K562 (cell line): Measurements from ENCODE around the gene ACAP3. TPM values are rescaled to one million over a fixed set of nuclear protein-coding genes. Genes with fewer than 3 reads are reported as not detected.

Experiments
- BCOR ChIP-seq: fragments of 450-650 bp; IDR thresholded peaks from 2 replicates; pipeline ENCODE4 v1.6.1; 2016
- FOXA3 ChIP-seq, 2 experiments: fragments of 450-650 bp in 1 of 2; sonication (generic) in 1 of 2; formaldehyde crosslinking; IDR thresholded peaks in 1 of 2; conservative IDR thresholded peaks in 1 of 2; 2 replicates each; pipeline versions ENCODE4 v1.4.0 to v1.8.0; 2020 to 2022; ENCODE audit warnings: mild to moderate bottlenecking in 2 of 2, missing genetic modification reagents in 1 of 2
- MBD2 ChIP-seq: sonication (generic); IDR thresholded peaks from 2 replicates; pipeline ENCODE4 v1.6.1; 2016; ENCODE audit warnings: low read depth, borderline replicate concordance
- MGA ChIP-seq: fragments of 450-650 bp; IDR thresholded peaks from 2 replicates; pipeline ENCODE4 v1.6.1; 2016; ENCODE audit warnings: mild to moderate bottlenecking, moderate library complexity
- NBN ChIP-seq: fragments of 450-650 bp; IDR thresholded peaks from 2 replicates; pipeline ENCODE4 v1.6.1; 2016; ENCODE audit warnings: low read depth, mild to moderate bottlenecking
- OTX1 ChIP-seq: fragments of 450-650 bp; formaldehyde crosslinking; IDR thresholded peaks from 2 replicates; pipeline ENCODE4 v1.4.0; 2022; ENCODE audit warnings: mild to moderate bottlenecking
- TBP ChIP-seq: optimal IDR thresholded peaks from 2 replicates; pipeline ENCODE3; 2011; ENCODE audit warnings: low read depth, low read length, improper control_type of control experiment
- ZNF398 ChIP-seq: fragments of 250-450 bp; sonication (Bioruptor Pico); IDR thresholded peaks from 2 replicates; pipeline ENCODE4 v1.8.0; 2021; ENCODE audit warnings: moderate library complexity, mild to moderate bottlenecking, inconsistent platforms
- polyA plus RNA-seq, 8 experiments: library from polyadenylated mRNA; depleted of rRNA in 4 of 8; stranded (reverse) in 5 of 8; unstranded in 3 of 8; fragments of >200 nt; fragmentation: Nextera tagmentation in 2 of 8; fragmentation: Illumina TruSeq in 1 of 8; extraction: Ambion mirVana in 2 of 8; extraction: Trizol in 1 of 8; gene quantifications; 2 replicates each; pipeline versions ENCODE4 v1.2.1 to v1.2.3, GENCODE V29; 2011 to 2014; ENCODE audit warnings: inconsistent platforms in 1 of 8, missing spikeins in 1 of 8
- total RNA-seq, 7 experiments: library from RNA; depleted of rRNA in 6 of 7; stranded (reverse); fragments of >200 nt in 6 of 7; fragmentation: Illumina TruSeq in 2 of 7; extraction: Trizol in 2 of 7; gene quantifications; 2 replicates each; pipeline versions ENCODE4 v1.2.1 to v1.2.3, GENCODE V29; 2011 to 2021; ENCODE audit warnings: low replicate concordance in 1 of 7

ACAP3 gene
- total and polyA plus RNA-seq, 9 of the 15 experiments (the other 6 are each of a cell fraction or from before 2014, with no cell fraction given), result 0.01 to 49.0 (median 12.0) TPM

- TF ChIP-seq MGA, result no peak
- no peak for TF ChIP-seq OTX1 (CRISPR knock-in tag)
- 0 out of 4 replicates have a peak, but pooled peaks of 1 of the 2 experiments have one; percentile 31 for TF ChIP-seq FOXA3 (CRISPR knock-in tag; conservative IDR thresholded peaks at IDR 0.05 in 1 of 2, IDR thresholded peaks at IDR 0.05 in 1 of 2)
- no peak for TF ChIP-seq ZNF398
- no peak for TF ChIP-seq MBD2
- TF ChIP-seq NBN, result no peak
- no peak for TF ChIP-seq BCOR
- TF ChIP-seq TBP, result no peak
Measured at GRCh38 chr1:1305300-1306069, 2.2 kb downstream of the ACAP3 start (continued).
